Stimulated activated naive CD4-positive, alpha-beta T cell (primary cell): ENCODE results near the gene AIRE.
"Not testable (repeated sequence)": the region's sequence is repeated elsewhere in the genome, so short reads cannot be mapped to it uniquely, and the experiment has no call there.

Source experiments
- DNase-seq, 6 experiments: peaks; one replicate each; lab custom pipeline; 2025; lab: John Stamatoyannopoulos, UW

AIRE gene

DNA sequence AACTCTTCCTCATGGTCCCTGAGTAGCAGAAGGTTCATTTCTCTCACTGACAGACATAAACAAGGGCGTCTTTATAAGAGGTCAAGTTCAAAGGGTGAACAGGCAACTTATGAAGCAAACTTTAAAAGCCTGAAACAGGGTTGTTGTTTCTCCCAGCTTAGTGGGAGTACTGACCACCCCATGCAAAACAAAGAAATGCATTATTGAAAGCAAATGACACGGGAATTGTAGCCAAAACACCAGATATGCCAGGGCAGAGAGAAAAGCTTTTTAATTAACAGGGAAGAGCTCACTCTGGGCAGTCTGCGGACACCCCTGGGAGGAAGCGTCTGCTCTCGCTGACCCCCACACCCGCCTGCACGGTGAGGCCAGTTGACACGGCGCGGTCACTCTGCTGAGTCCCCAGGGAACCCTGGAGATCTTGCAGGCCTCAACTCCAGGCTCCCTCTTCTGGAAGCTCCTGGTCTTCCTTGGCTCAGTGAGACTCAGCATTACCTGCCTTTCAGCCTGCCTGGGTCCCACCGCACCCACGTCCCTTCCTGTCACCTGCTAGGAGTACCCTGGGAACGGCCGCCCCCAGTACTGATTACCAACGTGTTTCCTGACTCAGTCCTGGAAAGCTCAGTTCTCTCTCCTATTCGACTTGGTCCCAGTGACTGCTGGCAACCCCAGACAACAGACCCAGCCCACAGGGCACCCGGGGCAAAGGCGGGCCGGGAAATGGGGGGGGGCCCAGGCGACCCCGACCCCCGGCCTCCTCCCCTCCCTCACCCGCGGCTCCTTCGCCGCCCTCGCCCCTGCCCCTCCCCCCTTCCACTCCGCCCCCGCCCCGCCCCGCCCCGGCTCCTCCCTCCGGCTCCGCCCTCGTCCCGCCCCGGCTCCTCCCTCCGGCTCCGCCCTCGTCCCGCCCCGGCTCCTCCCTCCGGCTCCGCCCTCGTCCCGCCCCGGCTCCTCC is 52.5 kb downstream of the AIRE start:
- peak in 5 of 6 experiments; percentile 56 to 71 (median 60) for DNase-seq

DNA sequence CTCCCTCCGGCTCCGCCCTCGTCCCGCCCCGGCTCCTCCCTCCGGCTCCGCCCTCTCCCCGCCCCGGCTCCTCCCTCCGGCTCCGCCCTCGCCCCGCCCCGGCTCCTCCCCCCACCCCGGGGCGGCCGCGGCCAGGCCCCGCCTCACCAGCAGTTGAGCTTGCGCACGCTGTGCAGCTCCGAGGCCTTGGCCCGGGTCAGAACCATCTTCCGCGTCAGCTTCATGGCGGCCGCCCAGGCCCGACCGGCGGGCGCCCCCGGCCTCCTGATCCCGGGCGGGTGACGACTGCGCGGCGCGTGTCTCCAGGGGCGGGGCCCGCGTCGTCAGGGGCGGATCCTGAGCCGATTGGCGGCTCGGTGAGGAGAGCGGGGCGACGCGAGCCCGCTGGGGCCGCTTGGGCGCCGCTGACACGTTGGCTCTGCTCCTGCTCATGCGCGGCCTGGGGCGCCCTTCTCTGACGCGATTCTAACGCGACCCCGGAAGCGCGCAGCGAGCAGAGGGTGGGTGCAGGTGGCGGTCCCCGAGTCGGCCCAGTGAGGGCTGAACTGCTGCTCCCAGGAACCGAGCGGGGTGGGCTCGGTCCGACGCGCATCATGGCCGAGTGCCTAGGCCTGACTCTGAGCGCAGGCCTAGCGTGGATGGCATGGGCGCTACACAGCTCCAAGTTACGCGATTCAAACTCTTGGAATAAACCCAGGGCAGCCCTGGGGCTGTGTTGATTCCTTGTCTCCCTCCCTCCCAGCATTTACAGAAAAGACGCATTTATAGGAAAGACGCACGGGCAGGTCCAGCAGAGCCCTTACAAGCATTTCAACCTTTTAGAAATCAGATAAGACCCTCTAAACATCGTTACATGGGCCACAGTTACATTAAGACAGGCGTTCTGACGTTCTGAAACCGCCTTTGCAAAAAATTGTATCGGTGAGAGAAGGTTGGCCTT is 53.6 kb downstream of the AIRE start, which contains the start of gene CFAP410:
Gene CFAP410, minus strand, starts transcription at position 420 of the 940 bp plus-strand sequence. Its CDS starts 196 bp downstream, at position 224.
- peak; percentile 93 to 97 (median 94) for DNase-seq

DNA sequence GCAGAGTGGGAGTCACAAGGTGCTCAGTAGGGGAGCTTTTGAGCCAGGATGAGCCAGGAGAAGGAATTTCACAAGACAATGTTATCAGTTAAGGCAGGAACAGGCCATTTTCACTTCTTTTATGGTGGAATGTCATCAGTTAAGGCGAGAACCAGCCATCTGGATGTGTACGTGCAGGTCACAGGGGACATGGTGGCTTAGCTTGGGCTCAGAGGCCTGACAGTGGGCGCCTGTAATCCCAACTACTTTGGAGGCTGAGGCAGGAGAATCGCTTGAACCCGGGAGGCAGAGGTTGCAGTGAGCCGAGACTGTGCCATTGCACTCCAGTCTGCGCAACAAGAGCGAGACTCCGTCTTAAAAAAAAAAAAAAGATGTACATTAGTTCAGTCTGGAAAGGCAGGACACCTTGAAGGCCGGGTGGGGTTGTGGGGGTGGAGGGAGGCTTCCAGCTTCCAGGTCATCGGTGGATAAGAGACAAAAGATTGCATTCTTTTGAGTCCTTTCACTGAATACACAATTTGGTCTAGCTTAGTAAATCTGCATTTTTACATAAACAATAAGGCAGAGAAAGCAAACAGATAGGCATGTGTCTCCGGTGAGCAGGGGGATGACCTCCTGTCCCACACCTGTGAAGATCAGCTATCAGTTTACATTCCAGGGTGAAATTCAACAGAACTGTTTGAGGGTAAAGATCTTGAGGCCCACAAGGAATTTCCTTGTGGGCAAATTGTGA is 56.2 kb downstream of the AIRE start:
- not testable (repeated sequence) for DNase-seq

DNA sequence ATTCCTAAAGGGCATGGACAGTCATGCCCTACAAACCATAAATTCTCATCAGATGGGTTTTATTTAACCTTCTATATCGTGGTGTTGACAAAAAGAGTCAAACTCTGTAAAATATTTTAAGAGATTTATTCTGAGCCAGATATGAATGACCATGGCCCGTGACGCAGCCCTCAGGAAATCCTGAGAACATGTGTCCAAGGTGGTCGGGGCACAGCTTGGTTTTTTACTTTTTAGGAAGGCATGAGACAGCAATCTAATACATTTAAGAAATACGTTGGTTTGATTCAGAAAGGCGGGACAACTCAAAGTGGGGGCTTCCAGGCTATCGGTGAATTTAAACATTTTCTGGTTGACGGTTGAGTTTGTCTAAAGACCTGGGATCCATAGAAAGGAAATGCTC is 57.3 kb downstream of the AIRE start:
- DNase-seq, result not testable (repeated sequence)

DNA sequence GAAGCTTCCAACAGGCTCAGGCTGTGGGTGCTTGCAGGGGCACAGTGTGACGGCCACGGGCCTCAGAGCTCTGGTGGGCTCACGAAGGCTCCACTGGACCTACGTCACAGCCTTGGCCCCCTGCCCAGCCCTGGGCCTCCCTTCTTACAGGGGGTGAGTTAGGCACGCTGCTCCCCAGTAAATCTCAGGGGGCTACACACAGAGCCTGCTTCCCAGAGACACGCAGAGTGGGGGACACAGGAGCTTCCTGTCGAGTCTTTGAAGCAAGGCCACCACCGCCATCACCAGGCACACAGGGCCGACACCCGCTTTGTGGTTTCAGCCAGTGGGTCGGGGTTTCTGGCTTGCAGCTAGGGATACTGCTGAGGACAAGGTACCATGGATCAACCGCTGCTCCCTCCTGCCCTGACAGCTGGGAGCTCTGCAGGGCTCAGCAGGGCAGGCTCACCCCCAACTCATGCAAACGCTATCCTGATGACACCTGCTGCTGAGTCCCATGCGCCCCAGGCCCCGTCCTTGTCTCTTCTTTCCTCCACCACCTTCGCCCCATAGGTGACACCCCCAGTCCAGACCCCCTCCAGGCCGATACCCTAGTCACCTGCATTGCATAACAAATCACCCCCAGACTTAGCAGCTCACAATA is 59.0 kb downstream of the AIRE start:
- DNase-seq, result no peak

DNA sequence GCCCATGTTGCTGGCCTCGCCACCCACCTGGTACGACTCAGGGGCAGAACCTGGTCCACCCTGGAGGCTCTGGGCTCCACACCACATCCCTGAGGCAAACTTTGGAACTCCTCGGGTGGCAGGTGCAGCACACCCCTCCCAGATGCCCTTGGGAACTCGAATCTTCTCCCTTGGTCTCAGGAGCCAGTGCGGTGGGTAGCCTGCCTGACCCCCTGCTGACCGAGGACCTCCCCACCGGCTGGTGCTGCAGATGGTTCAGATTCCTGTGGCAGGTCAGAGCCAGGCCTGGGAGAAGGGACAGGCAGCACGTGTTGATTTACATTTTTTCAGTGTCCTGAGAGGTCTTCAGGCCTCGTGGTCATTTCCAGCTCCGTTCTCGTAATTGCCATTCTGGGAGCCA is 59.8 kb downstream of the AIRE start:
- no peak for DNase-seq

DNA sequence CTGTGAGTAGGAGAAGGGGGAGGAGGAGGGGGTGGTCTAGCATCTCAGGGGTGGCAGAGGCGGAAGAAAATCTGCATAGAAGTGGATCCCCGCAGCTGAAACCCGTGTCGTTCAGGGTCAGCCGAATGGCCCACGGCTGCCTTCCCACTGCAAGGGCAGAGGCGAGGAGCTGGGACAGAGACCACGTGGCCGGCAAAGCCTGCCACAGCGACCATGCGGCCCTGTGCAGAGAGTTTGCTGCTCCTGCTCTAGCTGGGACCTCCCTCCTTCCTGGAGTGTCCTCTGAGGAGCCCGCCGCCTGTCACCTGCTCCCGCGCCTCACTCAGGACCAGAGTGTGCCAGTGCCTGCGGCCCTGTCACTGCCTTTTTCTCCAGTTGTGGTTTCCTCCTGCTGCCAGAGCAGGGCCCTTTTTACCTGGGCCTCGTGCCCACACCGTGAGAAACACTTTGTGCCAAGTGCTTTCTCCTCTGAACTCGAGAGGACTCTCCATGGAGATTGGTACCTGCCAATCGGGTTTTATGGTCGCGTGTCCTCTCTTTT is 62.3 kb downstream of the AIRE start:
- no peak for DNase-seq
